ENCODE data around the gene CCNF. TPM values are rescaled to one million over a fixed set of nuclear protein-coding genes. Genes with fewer than 3 reads are reported as not detected.

Gene CCNF
- total RNA-seq, 2 donors from 2014 or later: 0.68 to 1.5 TPM

- no peaks in the 10 kb centered on the region for H3K36me3 ChIP-seq
- TF ChIP-seq CTCF (IDR thresholded peaks at IDR 0.05): no peak
- H3K4me3 ChIP-seq: no peak overlapping the region
- H3K27ac ChIP-seq: peak overlapping the region in 1 of 2 donors; percentile 16
- H3K27me3 ChIP-seq (replicated peaks; ENCODE audit: insufficient read depth): no peaks in the 10 kb centered on the region
- peaks cover 9 to 23% of the 10 kb centered on the region in 2 donors for H3K4me1 ChIP-seq (ENCODE audit: control insufficient read depth in 1 of 2, low read depth in 2 of 2)
- DNase-seq (ENCODE audit: low spot score) (no peak), ATAC-seq (ENCODE audit: insufficient number of reproducible peaks, low FRiP score, low read depth) (no peak)
- H3K9me3 ChIP-seq: no peaks in the 10 kb centered on the region
Measured at GRCh38 chr16:2481676-2482075, 52.4 kb downstream of the CCNF start.

GRCh38 chr16:2482249-2482648 is 53.0 kb downstream of the CCNF start:
- DNase-seq (ENCODE audit: low spot score) (no peak), ATAC-seq (ENCODE audit: insufficient number of reproducible peaks, low FRiP score, low read depth) (peak; percentile 4)
- no peaks in the 10 kb centered on the region for H3K9me3 ChIP-seq
- H3K36me3 ChIP-seq: no peaks in the 10 kb centered on the region
- peak overlapping the region; percentile 59 for H3K4me3 ChIP-seq
- H3K27ac ChIP-seq: peak overlapping the region in 1 of 2 donors; percentile 16
- no peaks in the 10 kb centered on the region for H3K27me3 ChIP-seq (replicated peaks; ENCODE audit: insufficient read depth)
- H3K4me1 ChIP-seq (ENCODE audit: control insufficient read depth in 1 of 2, low read depth in 2 of 2): peaks cover 9 to 23% of the 10 kb centered on the region in 2 donors
- no peak for TF ChIP-seq CTCF (IDR thresholded peaks at IDR 0.05)

GRCh38 chr16:2482708-2483534 is 53.7 kb downstream of the CCNF start:
- ATAC-seq (ENCODE audit: insufficient number of reproducible peaks, low FRiP score, low read depth) (peak; percentile 13), DNase-seq (ENCODE audit: low spot score) (no peak)
- peaks cover 9 to 23% of the 10 kb centered on the region in 2 donors for H3K4me1 ChIP-seq (ENCODE audit: control insufficient read depth in 1 of 2, low read depth in 2 of 2)
- TF ChIP-seq CTCF (IDR thresholded peaks at IDR 0.05): no peak
- no peaks in the 10 kb centered on the region for H3K27me3 ChIP-seq (replicated peaks; ENCODE audit: insufficient read depth)
- no peaks in the 10 kb centered on the region for H3K36me3 ChIP-seq
- no peaks in the 10 kb centered on the region for H3K9me3 ChIP-seq
- H3K4me3 ChIP-seq: peak overlapping the region; percentile 59
- H3K27ac ChIP-seq: peak overlapping the region; percentile 6 to 52

GRCh38 chr16:2483939-2484897 is 55.0 kb downstream of the CCNF start:
- Histone ChIP-seq H3K36me3 (no peaks in the 10 kb centered on the region), H3K27ac (no peak overlapping the region), H3K4me1 (ENCODE audit: control insufficient read depth in 1 of 2, low read depth in 2 of 2) (peaks cover 9 to 23% of the 10 kb centered on the region in 2 donors), H3K27me3 (replicated peaks; ENCODE audit: insufficient read depth) (no peaks in the 10 kb centered on the region), H3K4me3 (no peak overlapping the region), H3K9me3 (no peaks in the 10 kb centered on the region)
- ATAC-seq (ENCODE audit: insufficient number of reproducible peaks, low FRiP score, low read depth) (no peak), DNase-seq (ENCODE audit: low spot score) (no peak)
- no peak for TF ChIP-seq CTCF (IDR thresholded peaks at IDR 0.05)
